Mucosa of rectum (tissue), 2 donors: Measurements from ENCODE around the gene CLINT1.
A peak's percentile ranks its signal among the peaks of the same experiment; 100 is the strongest.
"Not testable (repeated sequence)": the region's sequence is repeated elsewhere in the genome, so short reads cannot be mapped to it uniquely, and the experiment has no call there.

Experiments used
- H3K27ac ChIP-seq, 2 donors: one replicate each; pipeline ENCODE4 v1.7.0; 2013; ENCODE audit warnings: inconsistent platforms in 2 of 2, low read depth in 2 of 2, low read length in 2 of 2
- H3K27me3 ChIP-seq, 2 donors: one replicate each; pipeline ENCODE4 v1.7.0; 2013; ENCODE audit warnings: low read length in 2 of 2; ENCODE audit not compliant: control insufficient read depth in 2 of 2, insufficient read depth in 2 of 2
- H3K36me3 ChIP-seq, 2 donors: one replicate each; pipeline ENCODE4 v1.7.0; 2013; ENCODE audit warnings: low read length in 2 of 2; ENCODE audit not compliant: control insufficient read depth in 2 of 2, insufficient read depth in 2 of 2
- H3K4me1 ChIP-seq, 2 donors: one replicate each; pipeline ENCODE4 v1.7.0; 2013; ENCODE audit warnings: low read length in 2 of 2, mild to moderate bottlenecking in 1 of 2; ENCODE audit not compliant: control insufficient read depth in 2 of 2, insufficient read depth in 2 of 2
- H3K4me3 ChIP-seq, 2 donors: one replicate each; pipeline ENCODE4 v1.7.0; 2013; ENCODE audit warnings: low read length in 2 of 2
- H3K9ac ChIP-seq, 2 donors: one replicate each; pipeline ENCODE4 v1.7.0; 2013; ENCODE audit warnings: low read length in 2 of 2, low read depth in 1 of 2, mild to moderate bottlenecking in 1 of 2
- H3K9me3 ChIP-seq, 2 donors: one replicate each; pipeline ENCODE4 v1.7.0; 2013; ENCODE audit warnings: low read length in 2 of 2; ENCODE audit not compliant: control insufficient read depth in 2 of 2
- donor health status: healthy.
- donor health status: Normal muscosa, but diverticular disease.

The CLINT1 gene

GRCh38 chr5:157862183-157862851 is 3.4 kb upstream of the CLINT1 start:
- H3K27ac ChIP-seq: peak overlapping the region in 1 of 2 donors; percentile 58

GRCh38 chr5:157860898-157861890 is 2.2 kb upstream of the CLINT1 start:
- Histone ChIP-seq H3K27ac (peak overlapping the region; percentile 20 to 23), H3K9me3 (no peaks in the 10 kb centered on the region), H3K4me3 (peak overlapping the region in 1 of 2 donors; percentile 2), H3K9ac (no peak overlapping the region), H3K27me3 (no peaks in the 10 kb centered on the region), H3K4me1 (peaks cover 0 to 5% of the 10 kb centered on the region in 2 donors), H3K36me3 (no peaks in the 10 kb centered on the region)

More at GRCh38 chr5:157862183-157862851, 3.4 kb upstream of the CLINT1 start:
- Histone ChIP-seq H3K4me1 (peaks cover 0 to 5% of the 10 kb centered on the region in 2 donors), H3K9ac (no peak overlapping the region), H3K9me3 (no peaks in the 10 kb centered on the region), H3K27me3 (no peaks in the 10 kb centered on the region), H3K4me3 (no peak overlapping the region), H3K36me3 (no peaks in the 10 kb centered on the region)

- Histone ChIP-seq H3K4me3 (peak overlapping the region; percentile 80 to 94), H3K27ac (no peak overlapping the region), H3K36me3 (no peaks in the 10 kb centered on the region), H3K9me3 (no peaks in the 10 kb centered on the region), H3K4me1 (peaks cover 5% of the 10 kb centered on the region in 2 donors), H3K27me3 (no peaks in the 10 kb centered on the region), H3K9ac (no peak overlapping the region)
Measured at GRCh38 chr5:157859227-157859575, 256 bp upstream of the CLINT1 start.

GRCh38 chr5:157857816-157858526 is 974 bp downstream of the CLINT1 start:
- peaks cover 5% of the 10 kb centered on the region in 2 donors for H3K4me1 ChIP-seq
- peak overlapping the region; percentile 80 to 94 for H3K4me3 ChIP-seq

GRCh38 chr5:157855404-157855994 is 3.4 kb downstream of the CLINT1 start:
- Histone ChIP-seq H3K9ac (no peak overlapping the region), H3K4me1 (peaks cover 2 to 5% of the 10 kb centered on the region in 2 donors), H3K36me3 (peaks cover 3% of the 10 kb centered on the region in 2 donors), H3K27me3 (no peaks in the 10 kb centered on the region), H3K4me3 (no peak overlapping the region), H3K9me3 (no peaks in the 10 kb centered on the region), H3K27ac (no peak overlapping the region)

More at GRCh38 chr5:157857816-157858526, 974 bp downstream of the CLINT1 start:
- peak overlapping the region; percentile 82 to 90 for H3K27ac ChIP-seq
- peak overlapping the region; percentile 88 to 92 for H3K9ac ChIP-seq
- H3K36me3 ChIP-seq: peaks cover 0 to 3% of the 10 kb centered on the region in 2 donors
- H3K9me3 ChIP-seq: no peaks in the 10 kb centered on the region
- no peaks in the 10 kb centered on the region for H3K27me3 ChIP-seq

- H3K9ac ChIP-seq, H3K27ac ChIP-seq, H3K27me3 ChIP-seq, H3K4me3 ChIP-seq, H3K9me3 ChIP-seq, H3K36me3 ChIP-seq, H3K4me1 ChIP-seq: not testable (repeated sequence)
Measured at GRCh38 chr5:157853365-157853764, 5.6 kb downstream of the CLINT1 start.

- Histone ChIP-seq H3K4me3 (no peak overlapping the region), H3K27ac (no peak overlapping the region), H3K4me1 (no peaks in the 10 kb centered on the region), H3K27me3 (no peaks in the 10 kb centered on the region), H3K9ac (no peak overlapping the region), H3K9me3 (no peaks in the 10 kb centered on the region), H3K36me3 (peaks cover 3 to 6% of the 10 kb centered on the region in 2 donors)
Measured at GRCh38 chr5:157845914-157846598, 12.9 kb downstream of the CLINT1 start.

- Histone ChIP-seq H3K27me3 (no peaks in the 10 kb centered on the region), H3K4me1 (no peaks in the 10 kb centered on the region), H3K36me3 (peaks cover 3 to 5% of the 10 kb centered on the region in 2 donors), H3K27ac (no peak overlapping the region), H3K9me3 (no peaks in the 10 kb centered on the region), H3K9ac (no peak overlapping the region), H3K4me3 (no peak overlapping the region)
Measured at GRCh38 chr5:157842787-157843186, 16.2 kb downstream of the CLINT1 start.

GRCh38 chr5:157842185-157842584 is 16.8 kb downstream of the CLINT1 start:
- Histone ChIP-seq H3K4me1 (no peaks in the 10 kb centered on the region), H3K27me3 (no peaks in the 10 kb centered on the region), H3K9ac (no peak overlapping the region), H3K4me3 (no peak overlapping the region), H3K36me3 (peaks cover 0 to 1% of the 10 kb centered on the region in 2 donors), H3K9me3 (no peaks in the 10 kb centered on the region), H3K27ac (no peak overlapping the region)
